CD4-positive, alpha-beta T cell treated with Interleukin-12 subunit alpha and Interleukin-12 subunit beta, for 1 hour (primary cell): Measurements from ENCODE around the gene CFAP299.
"Not testable (repeated sequence)": the region's sequence is repeated elsewhere in the genome, so short reads cannot be mapped to it uniquely, and the experiment has no call there.

ENCODE experiments used
- DNase-seq: peaks from one replicate; pipeline ENCODE4 v3.0.0-alpha.2; 2020

Gene CFAP299

DNA sequence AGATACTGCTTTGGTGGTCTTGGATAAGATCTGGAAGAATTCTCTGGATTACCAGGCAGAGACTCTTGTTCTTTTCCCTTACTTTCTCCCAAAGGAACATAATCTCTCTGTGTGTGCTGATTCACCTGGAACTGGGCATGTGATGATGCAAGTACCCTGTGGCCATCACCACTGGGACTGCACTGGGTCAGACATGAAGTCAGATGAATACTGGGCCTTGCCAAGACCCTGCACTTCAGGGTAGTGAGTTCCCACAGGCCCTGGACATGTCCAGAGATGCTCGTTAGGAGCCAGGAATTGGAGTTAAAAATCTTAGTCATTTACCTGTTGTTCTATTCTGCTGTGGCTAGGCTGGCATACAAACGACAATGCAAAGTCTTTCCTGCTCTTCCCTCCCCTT, 404.8 kb downstream of the CFAP299 start:
- DNase-seq = no peak

GRCh38 chr4:80749558-80749957, 414.0 kb downstream of the CFAP299 start:
- not testable (repeated sequence) for DNase-seq

- DNase-seq = no peak
Observed at GRCh38 chr4:80751200-80751599, 415.7 kb downstream of the CFAP299 start.

DNA sequence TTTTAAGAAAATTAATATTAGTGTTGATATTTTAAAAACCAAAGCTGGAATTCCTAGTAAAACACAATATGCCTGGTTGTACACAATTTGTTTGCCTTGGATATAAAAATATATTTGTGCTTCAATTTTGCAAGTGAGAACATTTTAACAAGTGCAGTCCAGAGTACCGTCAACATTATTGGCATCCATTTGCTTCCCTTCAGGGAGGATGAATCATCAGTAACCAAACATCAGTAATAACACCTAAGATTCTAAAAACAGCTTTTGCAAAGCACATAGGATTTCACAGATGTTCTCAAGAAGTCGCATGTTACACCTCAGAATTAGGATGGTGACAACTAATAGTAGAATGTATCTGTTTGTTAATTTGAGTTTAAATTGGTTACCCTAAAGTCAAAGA, 432.4 kb downstream of the CFAP299 start:
- DNase-seq = no peak

- DNase-seq = no peak
Observed at GRCh38 chr4:80776168-80776567, 440.6 kb downstream of the CFAP299 start.

DNA sequence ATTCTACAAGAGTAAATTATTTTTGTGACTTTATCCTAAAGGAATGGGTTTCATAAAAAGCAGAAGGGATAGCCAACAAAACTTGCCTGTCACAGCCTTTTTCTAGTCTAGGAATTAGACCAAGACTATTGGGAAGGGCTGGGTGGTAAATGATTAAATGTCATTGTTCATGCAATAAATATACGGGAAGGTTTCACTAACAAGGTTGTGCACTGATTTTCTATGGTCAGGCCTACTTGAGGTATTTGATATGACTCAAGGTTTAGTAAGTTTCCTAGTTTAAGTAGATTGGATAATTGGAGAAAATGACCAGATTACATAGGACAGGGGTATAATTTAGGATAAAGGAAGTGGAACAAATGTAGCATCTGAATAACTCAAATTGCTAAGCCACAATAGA, 445.9 kb downstream of the CFAP299 start:
- no peak for DNase-seq

- no peak for DNase-seq
Observed at GRCh38 chr4:80787306-80787705, 451.8 kb downstream of the CFAP299 start.

DNA sequence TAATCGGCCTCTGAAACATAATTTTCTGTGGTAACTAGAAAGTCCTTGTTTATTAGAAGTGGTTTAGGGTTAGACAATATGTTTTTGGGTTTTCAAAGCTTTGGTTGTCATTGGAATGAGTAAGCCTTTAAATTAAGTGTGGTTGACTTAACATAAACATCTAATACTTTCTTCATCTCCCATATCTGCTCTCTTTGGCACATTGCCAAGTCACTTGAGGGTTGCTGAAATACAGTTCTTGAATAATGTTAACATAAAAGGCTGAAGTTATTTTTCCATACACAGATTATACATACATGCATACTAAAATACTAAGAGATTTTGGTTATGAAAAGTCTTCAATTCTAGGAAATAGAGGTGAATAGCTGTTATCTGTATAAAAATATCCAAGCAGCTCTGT, 453.3 kb downstream of the CFAP299 start:
- no peak for DNase-seq

DNA sequence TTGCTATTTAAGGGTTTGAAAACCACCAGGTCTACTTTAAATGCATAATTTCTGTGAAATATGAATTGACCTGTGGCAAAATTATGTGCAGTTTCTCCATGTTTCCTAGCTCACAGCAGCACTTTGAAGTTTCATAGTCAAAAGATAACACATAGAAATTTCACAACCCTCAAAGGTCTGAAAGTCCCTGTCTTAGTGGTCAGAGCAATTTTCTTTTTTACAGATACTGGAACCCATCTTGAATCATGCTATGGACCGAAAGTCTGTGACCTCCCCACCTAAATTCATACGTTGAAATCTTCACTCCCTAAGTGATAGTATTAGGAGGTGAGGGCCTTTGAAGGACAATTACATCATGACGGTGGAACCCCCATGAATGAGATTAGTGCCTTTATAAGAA, 454.6 kb downstream of the CFAP299 start:
- DNase-seq = no peak

- DNase-seq = not testable (repeated sequence)
Observed at GRCh38 chr4:80793660-80794059, 458.1 kb downstream of the CFAP299 start.

GRCh38 chr4:80798082-80798481, 462.6 kb downstream of the CFAP299 start:
- no peak for DNase-seq

GRCh38 chr4:80800719-80801118, 465.2 kb downstream of the CFAP299 start:
- DNase-seq = not testable (repeated sequence)

DNA sequence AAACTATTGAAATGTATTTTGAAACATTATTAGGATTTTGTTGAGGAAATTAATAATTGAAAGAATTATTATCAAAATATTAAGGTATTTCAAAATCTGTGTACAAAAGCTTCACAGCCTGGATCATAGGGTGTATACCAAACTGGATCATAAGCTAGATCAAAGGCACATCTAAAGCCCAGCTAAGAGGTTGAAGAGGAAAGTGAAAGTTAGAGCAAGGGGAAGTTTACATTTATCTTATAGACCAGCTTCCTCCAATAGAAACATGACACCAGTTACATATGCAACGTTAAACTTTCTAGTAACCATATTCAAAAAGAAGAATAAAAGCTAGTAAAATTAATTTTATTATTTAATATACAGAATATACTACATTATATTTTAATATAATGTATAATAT, 467.8 kb downstream of the CFAP299 start:
- DNase-seq = no peak

DNA sequence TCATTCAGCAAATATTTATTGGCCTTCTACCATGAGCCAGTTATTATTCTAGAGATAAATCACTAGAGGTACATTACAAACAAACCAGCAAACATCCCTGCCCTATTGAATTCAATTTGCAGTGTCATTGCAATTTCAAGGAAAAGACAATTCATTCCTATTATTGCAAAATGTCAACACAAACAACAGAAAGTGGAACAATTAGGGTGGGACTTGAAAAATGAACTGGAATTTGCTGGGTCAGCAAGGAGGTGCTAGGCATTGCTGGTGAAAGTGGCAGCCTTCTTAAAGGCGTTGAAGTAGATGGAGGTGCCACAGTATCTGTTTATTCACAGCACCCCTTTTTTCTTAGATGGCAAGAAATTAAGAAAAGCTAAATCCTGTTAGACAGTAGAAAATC, 470.9 kb downstream of the CFAP299 start:
- no peak for DNase-seq

GRCh38 chr4:80809039-80809729, 473.7 kb downstream of the CFAP299 start:
- no peak for DNase-seq

- no peak for DNase-seq
Observed at GRCh38 chr4:80811406-80811805, 475.9 kb downstream of the CFAP299 start.

- DNase-seq = no peak
Observed at GRCh38 chr4:80812145-80812544, 476.6 kb downstream of the CFAP299 start.

GRCh38 chr4:80814266-80814665, 478.7 kb downstream of the CFAP299 start:
- no peak for DNase-seq

DNA sequence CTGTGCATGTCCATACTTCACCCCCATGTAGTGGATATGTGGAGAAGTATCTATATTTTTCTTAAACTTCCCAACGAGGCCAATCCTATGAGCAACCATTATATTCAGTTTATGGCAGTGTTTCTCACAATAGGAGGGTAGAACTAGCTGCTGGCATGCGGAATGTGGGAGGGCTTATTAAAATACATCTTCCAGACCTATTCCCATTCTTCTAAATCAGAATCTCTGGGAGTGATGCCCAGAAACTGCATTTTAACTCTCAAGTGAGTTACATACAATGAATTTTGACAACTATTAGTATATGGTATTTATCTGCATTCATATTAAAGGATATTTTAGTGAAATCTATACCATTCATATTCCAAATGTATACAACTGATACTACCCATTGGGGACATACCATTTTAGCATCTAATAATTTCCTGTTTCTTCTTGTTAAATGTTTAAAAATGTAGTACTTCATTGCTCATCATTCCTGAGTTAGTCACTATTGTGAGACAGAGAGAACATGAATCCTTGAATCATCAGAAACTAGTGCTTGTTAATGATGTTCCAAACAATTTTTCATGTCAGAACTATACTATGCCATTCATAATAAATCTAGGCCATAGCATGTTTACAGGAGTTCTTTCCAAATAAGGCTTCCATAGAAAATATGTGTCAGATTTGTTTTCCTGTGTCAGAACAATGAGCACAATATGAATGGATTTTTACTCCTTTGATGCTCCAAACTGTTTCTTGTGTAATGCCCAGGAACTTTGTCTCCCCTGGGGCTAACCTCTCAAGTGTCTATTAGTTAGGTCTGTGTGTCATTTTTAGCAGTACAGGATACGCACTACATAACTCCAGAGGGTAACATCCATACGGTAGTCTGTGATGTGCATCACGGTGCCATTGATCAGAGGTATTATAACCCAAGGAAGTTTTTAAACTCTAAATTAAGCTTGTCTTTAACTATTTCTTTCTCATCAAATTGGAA, 496.1 kb downstream of the CFAP299 start:
- no peak for DNase-seq

GRCh38 chr4:80839281-80839680, 503.8 kb downstream of the CFAP299 start:
- no peak for DNase-seq

DNA sequence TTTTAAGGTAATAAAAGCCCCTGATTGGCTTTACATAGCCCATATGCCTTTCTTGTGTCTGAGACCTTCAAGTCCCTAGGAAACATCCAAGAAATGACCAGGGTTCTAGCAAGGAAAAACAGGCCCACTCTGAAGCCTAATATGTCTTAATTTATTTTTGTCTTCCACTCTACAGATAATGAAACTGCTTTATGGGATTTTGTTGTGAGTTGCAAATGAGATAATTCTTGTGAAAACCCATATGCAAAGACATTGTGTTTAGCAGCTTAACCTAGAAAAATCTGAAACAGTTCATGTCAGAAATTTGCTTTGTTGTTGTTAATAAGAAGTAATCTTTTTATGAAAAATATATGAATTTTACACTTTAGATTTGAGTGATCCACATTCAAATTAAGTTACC, 504.3 kb downstream of the CFAP299 start:
- DNase-seq = no peak

GRCh38 chr4:80840396-80840795, 504.9 kb downstream of the CFAP299 start:
- DNase-seq = no peak

DNA sequence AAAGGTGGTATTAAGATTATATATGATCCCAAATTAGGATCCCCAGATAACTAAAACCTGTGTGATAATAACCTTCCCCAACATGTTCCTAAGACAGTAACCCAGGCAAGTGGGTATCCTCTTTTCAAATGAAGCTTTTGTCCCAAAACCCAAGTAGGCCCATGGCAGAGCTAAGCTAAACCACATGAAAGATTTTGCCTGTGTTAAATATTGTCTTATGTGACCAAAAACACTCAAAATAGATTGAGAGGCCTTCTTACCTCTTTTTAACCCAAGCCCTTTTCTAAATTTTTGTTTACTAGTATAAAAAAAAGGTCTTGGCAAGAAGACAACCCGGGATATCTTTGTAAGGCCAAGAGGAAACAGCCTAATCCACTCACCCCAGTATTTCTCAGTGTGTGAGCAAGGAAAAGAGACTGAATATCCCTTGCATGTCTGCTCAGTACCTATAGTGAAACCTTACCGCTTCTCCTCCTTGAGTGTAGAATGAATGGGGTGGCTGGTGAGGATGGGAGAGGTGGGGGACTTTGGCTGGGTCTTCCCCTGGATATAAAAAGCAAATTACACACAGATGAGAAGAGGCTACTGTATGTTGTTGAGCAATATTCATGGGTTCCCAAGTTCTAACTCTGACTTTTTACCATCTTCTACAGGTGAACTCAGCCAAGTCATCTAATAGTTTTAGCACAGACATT, 506.2 kb downstream of the CFAP299 start:
- no peak for DNase-seq

DNA sequence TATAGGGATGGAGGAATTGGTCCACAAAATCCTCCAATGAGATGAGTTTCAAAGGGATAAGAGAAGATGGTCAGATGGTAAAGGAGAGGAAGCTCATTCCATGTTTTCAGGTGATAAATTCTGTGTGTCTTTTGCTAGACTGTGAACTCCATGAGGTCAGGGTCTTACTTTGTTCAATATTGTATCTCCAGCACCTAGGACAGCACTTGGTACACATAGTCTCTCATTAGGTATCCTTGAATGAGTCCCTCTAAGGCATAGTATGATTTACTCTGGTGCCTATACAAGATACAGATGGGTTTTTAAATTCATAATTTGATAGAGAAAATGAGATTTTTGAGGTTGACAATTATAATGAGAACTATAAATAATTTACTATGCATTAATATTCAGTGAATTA, 510.7 kb downstream of the CFAP299 start:
- no peak for DNase-seq
